ENCODE measurements around the gene KISS1R. TPM values are rescaled to one million over a fixed set of nuclear protein-coding genes. Genes with fewer than 3 reads are reported as not detected.

The KISS1R gene
- total RNA-seq, 1 experiment from 2014 or later = not detected

- DNase-seq = peak; percentile 64
- no peak overlapping the region for H3K4me3 Mint-ChIP-seq (ENCODE audit: low read depth, unreplicated experiment)
- BruUV-seq (replicated peaks) = no TSS peak
- no peak for TF ChIP-seq CTCF (IDR thresholded peaks at IDR 0.05; ENCODE audit: unreplicated experiment)
- H3K36me3 Mint-ChIP-seq (ENCODE audit: insufficient read depth, unreplicated experiment) = peaks cover 36% of the 10 kb centered on the region
- CTCF ChIA-PET = interaction anchor here (0.6 to 0.7 kb wide), 2 partner anchors 10 to 288 kb away, joined by 4 to 5 read pairs; no protein-coding TSS in a partner anchor
- no peaks in the 10 kb centered on the region for H3K27me3 Mint-ChIP-seq (ENCODE audit: unreplicated experiment)
- peak overlapping the region; percentile 38 for H3K27ac Mint-ChIP-seq (ENCODE audit: unreplicated experiment)
- no peaks in the 10 kb centered on the region for H3K4me1 Mint-ChIP-seq (ENCODE audit: low read depth, unreplicated experiment)
- intact Hi-C loops (cut with micrococcal nuclease; ENCODE audit: unreplicated experiment) = no loop called here
- no peaks in the 10 kb centered on the region for H3K9me3 Mint-ChIP-seq (ENCODE audit: low read depth, unreplicated experiment)
Measured at GRCh38 chr19:869245-870177, 47.6 kb upstream of the KISS1R start.

DNA sequence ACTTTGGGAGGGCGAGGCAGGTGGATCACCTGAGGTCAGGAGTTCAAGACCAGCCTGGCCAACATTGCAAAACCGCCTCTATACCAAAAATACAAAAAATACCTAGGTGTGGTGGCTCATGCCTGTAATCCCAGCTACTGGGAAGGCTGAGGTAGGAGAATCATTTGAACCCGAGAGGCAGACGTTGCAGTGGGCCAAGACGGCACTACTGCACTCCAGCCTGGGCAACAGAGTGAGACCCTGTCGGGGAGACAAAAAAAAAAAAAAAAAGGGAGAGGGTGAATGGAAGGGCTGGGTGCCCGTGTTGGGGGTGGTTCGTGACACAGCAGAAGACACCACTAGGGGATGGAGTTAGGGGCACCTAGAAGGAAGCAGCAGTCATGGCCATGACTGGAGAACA is 46.8 kb upstream of the KISS1R start:
- CTCF ChIA-PET = interaction anchor here (0.7 kb wide), 1 partner anchor 9 kb away, joined by 5 read pairs; no protein-coding TSS in a partner anchor
- DNase-seq = no peak
- intact Hi-C loops (cut with micrococcal nuclease; ENCODE audit: unreplicated experiment) = no loop called here
- H3K36me3 Mint-ChIP-seq (ENCODE audit: insufficient read depth, unreplicated experiment) = peaks cover 30% of the 10 kb centered on the region
- H3K27me3 Mint-ChIP-seq (ENCODE audit: unreplicated experiment) = no peaks in the 10 kb centered on the region
- no peaks in the 10 kb centered on the region for H3K9me3 Mint-ChIP-seq (ENCODE audit: low read depth, unreplicated experiment)
- H3K4me3 Mint-ChIP-seq (ENCODE audit: low read depth, unreplicated experiment) = no peak overlapping the region
- BruUV-seq (replicated peaks) = no TSS peak
- TF ChIP-seq CTCF (IDR thresholded peaks at IDR 0.05; ENCODE audit: unreplicated experiment) = no peak
- H3K27ac Mint-ChIP-seq (ENCODE audit: unreplicated experiment) = no peak overlapping the region
- no peaks in the 10 kb centered on the region for H3K4me1 Mint-ChIP-seq (ENCODE audit: low read depth, unreplicated experiment)

GRCh38 chr19:870963-871401 is 46.2 kb upstream of the KISS1R start:
- CTCF ChIA-PET = no interaction called here
- BruUV-seq (replicated peaks) = no TSS peak
- Mint-ChIP-seq H3K9me3 (ENCODE audit: low read depth, unreplicated experiment) (no peaks in the 10 kb centered on the region), H3K36me3 (ENCODE audit: insufficient read depth, unreplicated experiment) (peaks cover 30% of the 10 kb centered on the region), H3K4me1 (ENCODE audit: low read depth, unreplicated experiment) (no peaks in the 10 kb centered on the region), H3K27ac (ENCODE audit: unreplicated experiment) (no peak overlapping the region), H3K4me3 (ENCODE audit: low read depth, unreplicated experiment) (no peak overlapping the region), H3K27me3 (ENCODE audit: unreplicated experiment) (no peaks in the 10 kb centered on the region)
- no peak for TF ChIP-seq CTCF (IDR thresholded peaks at IDR 0.05; ENCODE audit: unreplicated experiment)
- no peak for DNase-seq
- intact Hi-C loops (cut with micrococcal nuclease; ENCODE audit: unreplicated experiment) = no loop called here

DNA sequence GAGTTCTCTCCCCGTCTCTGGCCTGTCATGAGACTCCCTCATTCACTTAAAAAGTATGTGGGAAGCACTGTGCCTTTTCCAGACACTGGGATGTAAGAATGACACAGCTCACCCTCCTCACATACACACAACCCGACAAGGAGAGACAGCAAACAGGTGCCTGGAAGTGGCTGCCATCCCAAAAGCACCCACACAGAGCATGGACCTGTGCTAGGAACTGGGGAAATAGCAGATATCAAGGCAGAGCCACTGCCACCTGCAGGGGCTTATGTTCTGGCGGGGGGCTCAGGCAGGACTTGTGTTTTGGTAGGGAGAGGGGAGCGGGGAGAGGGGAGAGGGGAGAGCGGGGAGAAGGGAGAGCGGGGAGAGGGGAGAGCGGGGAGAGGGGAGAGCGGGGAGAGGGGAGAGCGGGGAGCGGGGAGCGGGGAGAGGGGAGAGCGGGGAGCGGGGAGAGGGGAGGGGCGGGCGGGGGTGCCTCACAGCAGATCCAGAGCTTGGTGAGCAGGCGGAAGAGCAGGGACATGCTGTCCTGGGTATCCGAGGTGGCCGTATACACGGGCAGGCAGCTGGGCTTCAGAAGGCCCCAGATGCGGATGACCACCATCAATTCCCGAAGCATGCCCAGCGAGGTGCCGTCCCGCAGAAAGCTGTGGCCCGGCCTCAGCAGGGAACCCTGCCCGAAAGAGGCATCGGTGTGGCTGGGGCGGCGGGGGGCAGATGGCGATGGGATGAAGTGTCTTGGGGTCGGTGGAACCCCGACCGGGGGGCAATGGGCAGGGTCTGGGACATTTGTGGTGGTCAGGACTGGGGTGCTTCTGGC is 45.5 kb upstream of the KISS1R start:
- intact Hi-C loops (cut with micrococcal nuclease; ENCODE audit: unreplicated experiment) = no loop called here

More for the DNA sequence above, 45.5 kb upstream of the KISS1R start:
- DNase-seq = no peak
- CTCF ChIA-PET = no interaction called here
- no peak overlapping the region for H3K27ac Mint-ChIP-seq (ENCODE audit: unreplicated experiment)
- H3K4me3 Mint-ChIP-seq (ENCODE audit: low read depth, unreplicated experiment) = no peak overlapping the region
- H3K9me3 Mint-ChIP-seq (ENCODE audit: low read depth, unreplicated experiment) = no peaks in the 10 kb centered on the region
- no peaks in the 10 kb centered on the region for H3K27me3 Mint-ChIP-seq (ENCODE audit: unreplicated experiment)
- TF ChIP-seq CTCF (IDR thresholded peaks at IDR 0.05; ENCODE audit: unreplicated experiment) = no peak
- peaks cover 30% of the 10 kb centered on the region for H3K36me3 Mint-ChIP-seq (ENCODE audit: insufficient read depth, unreplicated experiment)
- H3K4me1 Mint-ChIP-seq (ENCODE audit: low read depth, unreplicated experiment) = no peaks in the 10 kb centered on the region
- no TSS peak for BruUV-seq (replicated peaks)

Data from Calu3 (cell line).